K562 (cell line): ENCODE measurements around the gene ELAVL3. TPM values are rescaled to one million over a fixed set of nuclear protein-coding genes. Genes with fewer than 3 reads are reported as not detected.
A peak's percentile ranks its signal among the peaks of the same experiment; 100 is the strongest.

ENCODE experiments used
- ATAC-seq: fragments of 200-7000 bp; cut with Tn5 transposase; 3 replicates; pipeline ENCODE4 v1.9.1; 2020; ENCODE audit warnings: moderate library complexity
- BruUV-seq: library from RNA; stranded (reverse); fragments of 400-500 nt; replicated peaks from 2 replicates; lab custom pipeline; 2021; lab: Mats Ljungman, UMichigan
- CTCF ChIA-PET: fragments of 300-600 bp; formaldehyde crosslinking; extraction: SDS; loops from one replicate; lab custom pipeline; 2021; ENCODE audit warnings: low intra/inter-chr PET ratio; lab: Yijun Ruan, JAX
- POLR2A ChIA-PET: fragments of 300-600, 350-650 bp; sonication (Branson Sonifier 250); formaldehyde crosslinking; extraction: SDS; loops from one replicate; lab custom pipeline; 2021; ENCODE audit warnings: antibody characterized with exemption, inconsistent platforms; lab: Yijun Ruan, JAX
- DNase-seq, 4 experiments: peaks; one replicate each; pipeline versions ENCODE4 v3.0.0 to v3.0.0-alpha.2; 2011 to 2018; ENCODE audit warnings: low spot score in 3 of 4, mixed read lengths in 3 of 4; ENCODE audit errors: extremely low read depth in 1 of 4
- FAIRE-seq: peaks from 2 replicates; lab custom pipeline; 2011; peaks lifted over from hg19 to GRCh38; lab: Jason Lieb, UNC
- H2AFZ ChIP-seq: 2 replicates; pipeline ENCODE4 v1.6.0; 2011; ENCODE audit warnings: low read depth, low read length, control low read depth, inconsistent platforms
- H3K27ac ChIP-seq: fragments of 200-600 bp; 3 replicates; pipeline ENCODE4 v1.8.0; 2011; ENCODE audit warnings: low read depth, mild to moderate bottlenecking, control low read depth, inconsistent platforms, low read length, moderate library complexity, mixed read lengths; ENCODE audit errors: extremely low read depth
- H3K27me3 ChIP-seq, 2 experiments: fragments of 300-600 bp in 1 of 2; 2 replicates in 1 of 2; 3 replicates in 1 of 2; pipeline versions ENCODE4 v1.6.0 to v1.8.0; 2011; ENCODE audit warnings: inconsistent platforms in 2 of 2, low read length in 2 of 2, mild to moderate bottlenecking in 1 of 2, mixed read lengths in 1 of 2, moderate library complexity in 1 of 2; ENCODE audit not compliant: control insufficient read depth in 2 of 2, insufficient read depth in 2 of 2
- H3K36me3 ChIP-seq: fragments of 300-600 bp; 3 replicates; pipeline ENCODE4 v1.8.0; 2011; ENCODE audit warnings: mild to moderate bottlenecking, low read length, inconsistent platforms; ENCODE audit not compliant: control insufficient read depth, insufficient read depth
- H3K4me1 ChIP-seq, 2 experiments: fragments of 200-600 bp in 1 of 2; replicated peaks in 1 of 2; 2 replicates in 1 of 2; 3 replicates in 1 of 2; pipeline versions ENCODE4 v1.5.1 to v1.8.0; 2011; ENCODE audit warnings: inconsistent platforms in 2 of 2, low read length in 2 of 2, mild to moderate bottlenecking in 1 of 2, mixed read lengths in 1 of 2, moderate library complexity in 1 of 2; ENCODE audit not compliant: control insufficient read depth in 2 of 2, insufficient read depth in 2 of 2
- H3K4me2 ChIP-seq: 2 replicates; pipeline ENCODE4 v1.6.1; 2011; ENCODE audit warnings: low read length, control low read depth, inconsistent platforms, mixed read lengths; ENCODE audit not compliant: insufficient read depth
- H3K4me3 ChIP-seq: fragments of 200-600 bp; sonication (generic), shearing (Covaris generic); 2 replicates; pipeline ENCODE4 v1.5.1; 2016; ENCODE audit warnings: control low read depth, inconsistent platforms
- H3K79me2 ChIP-seq: fragments of 200-600 bp; 3 replicates; pipeline ENCODE4 v1.8.0; 2011; ENCODE audit warnings: low read length, inconsistent platforms; ENCODE audit not compliant: control insufficient read depth, insufficient read depth
- H3K9ac ChIP-seq, 2 experiments: 2 replicates each; pipeline versions ENCODE4 v1.6.0 to v1.6.1; 2011; ENCODE audit warnings: low read depth in 2 of 2, low read length in 2 of 2, control low read depth in 1 of 2, inconsistent platforms in 1 of 2, mild to moderate bottlenecking in 1 of 2, mixed read lengths in 1 of 2; ENCODE audit not compliant: insufficient read depth in 1 of 2
- H3K9me1 ChIP-seq: one replicate; pipeline ENCODE4 v1.6.0; 2011; ENCODE audit warnings: inconsistent platforms, mild to moderate bottlenecking, low read length, moderate library complexity; ENCODE audit not compliant: control insufficient read depth, insufficient read depth
- H3K9me3 ChIP-seq: replicated peaks from 2 replicates; pipeline ENCODE4 v1.5.1; 2011; ENCODE audit warnings: low read depth, low read length, inconsistent platforms; ENCODE audit not compliant: control insufficient read depth, insufficient read depth
- H4K20me1 ChIP-seq: replicated peaks from 2 replicates; pipeline ENCODE4 v1.6.1; 2011; ENCODE audit warnings: low read length, inconsistent platforms, mixed read lengths; ENCODE audit not compliant: control insufficient read depth, insufficient read depth
- AFF4 ChIP-seq: sonication (generic); formaldehyde crosslinking; IDR thresholded peaks from 2 replicates; pipeline ENCODE4 v1.8.0; 2023; ENCODE audit warnings: mild to moderate bottlenecking, missing genetic modification reagents
- ARID3A ChIP-seq: IDR thresholded peaks from 2 replicates; pipeline ENCODE4 v1.6.1; 2012; ENCODE audit warnings: low read depth, low read length, improper control_type of control experiment, borderline replicate concordance
- BDP1 ChIP-seq: IDR thresholded peaks from 3 replicates; pipeline ENCODE4 v1.6.1; 2011; ENCODE audit not compliant: insufficient read length, insufficient read depth
- CEBPG ChIP-seq, 3 experiments: fragments of 200-800 bp in 1 of 3; sonication (Bioruptor generic) in 1 of 3; sonication (generic) in 1 of 3; formaldehyde crosslinking in 1 of 3; IDR thresholded peaks in 2 of 3; conservative IDR thresholded peaks in 1 of 3; 2 replicates each; pipeline versions ENCODE4 v1.6.1 to v1.8.0; 2016 to 2022; ENCODE audit warnings: missing compliant biosample characterization in 2 of 3, missing genetic modification characterization in 2 of 3, mild to moderate bottlenecking in 1 of 3, missing genetic modification reagents in 1 of 3
- DPF2 ChIP-seq: fragments of 450-650 bp; IDR thresholded peaks from 2 replicates; pipeline ENCODE4 v1.6.1; 2016
- ERF ChIP-seq: fragments of 450-650 bp; formaldehyde crosslinking; IDR thresholded peaks from 2 replicates; pipeline ENCODE4 v1.4.0; 2020; ENCODE audit warnings: mild to moderate bottlenecking, mixed read lengths
- ETV6 ChIP-seq, 3 experiments: fragments of 150-350 bp in 1 of 3; sonication (generic) in 1 of 3; formaldehyde crosslinking in 1 of 3; IDR thresholded peaks; 2 replicates each; pipeline versions ENCODE4 v1.6.1 to v1.8.0; 2014 to 2022; ENCODE audit warnings: borderline replicate concordance in 2 of 3, low read depth in 2 of 3, antibody characterized with exemption in 1 of 3, low read length in 1 of 3, mild to moderate bottlenecking in 1 of 3, missing genetic modification reagents in 1 of 3
- KDM4B ChIP-seq, 2 experiments: fragments of 450-650 bp in 1 of 2; sonication (generic) in 1 of 2; IDR thresholded peaks; 2 replicates each; pipeline ENCODE4 v1.6.1; 2016 to 2017; ENCODE audit warnings: borderline replicate concordance in 2 of 2, antibody characterized with exemption in 1 of 2, low read depth in 1 of 2, mild to moderate bottlenecking in 1 of 2
- MCM7 ChIP-seq, 2 experiments: fragments of 450-650 bp; IDR thresholded peaks; 2 replicates each; pipeline ENCODE4 v1.6.1; 2016 to 2018
- NCOA2 ChIP-seq, 2 experiments: fragments of 450-650 bp; IDR thresholded peaks; 2 replicates each; pipeline ENCODE4 v1.6.1; 2018; ENCODE audit warnings: mild to moderate bottlenecking in 2 of 2, moderate library complexity in 1 of 2; ENCODE audit not compliant: partially characterized antibody in 2 of 2
- NCOR1 ChIP-seq: fragments of 450-650 bp; IDR thresholded peaks from 2 replicates; pipeline ENCODE4 v1.6.1; 2016; ENCODE audit warnings: mild to moderate bottlenecking, moderate library complexity
- PHB2 ChIP-seq: fragments of 450-650 bp; IDR thresholded peaks from 2 replicates; pipeline ENCODE4 v1.6.1; 2017; ENCODE audit warnings: low read depth
- POLR2G ChIP-seq: fragments of 200-400 bp; formaldehyde crosslinking; IDR thresholded peaks from 2 replicates; pipeline ENCODE4 v1.6.1; 2017; ENCODE audit warnings: low read depth, mild to moderate bottlenecking, antibody characterized with exemption, low read length, moderate library complexity
- SRF ChIP-seq, 2 experiments: fragments of 250-450, 450-650 bp in 1 of 2; sonication (Bioruptor Pico) in 1 of 2; sonication (generic) in 1 of 2; formaldehyde crosslinking; IDR thresholded peaks; 2 replicates each; pipeline versions ENCODE4 v1.5.0 to v1.5.1; 2020 to 2022; ENCODE audit warnings: mild to moderate bottlenecking in 1 of 2, missing genetic modification reagents in 1 of 2
- ZBTB8A ChIP-seq: fragments of 450-650 bp; IDR thresholded peaks from 2 replicates; pipeline ENCODE4 v1.6.1; 2018; ENCODE audit warnings: mild to moderate bottlenecking, moderate library complexity; ENCODE audit not compliant: partially characterized antibody
- ZNF174 ChIP-seq: fragments of 250-450 bp; sonication (Bioruptor Pico); IDR thresholded peaks from 2 replicates; pipeline ENCODE4 v1.4.0; 2020; ENCODE audit warnings: mild to moderate bottlenecking
- WGBS: fragments of 100-300 bp; shearing (Covaris generic); methylation state at CpG from one replicate; pipeline ENCODE4 v1.1.6; 2016; ENCODE audit warnings: low coverage, mixed read lengths; ENCODE audit not compliant: insufficient coverage; ENCODE audit errors: missing lambda C conversion rate; 5-methylcytosine and 5-hydroxymethylcytosine counted together
- in situ Hi-C: fragments of 300-500 bp; cut with MboI; formaldehyde crosslinking; loops from 4 replicates; pipeline ENCODE4 v1.15.0; 2018; ENCODE audit warnings: inconsistent platforms, mixed read lengths
- intact Hi-C: fragments of 100-400 bp; cut with micrococcal nuclease; formaldehyde crosslinking; loops from 2 replicates; pipeline ENCODE4 v1.14.2; 2022
- polyA plus RNA-seq, 8 experiments: library from polyadenylated mRNA; depleted of rRNA in 4 of 8; stranded (reverse) in 5 of 8; unstranded in 3 of 8; fragments of >200 nt; fragmentation: Nextera tagmentation in 2 of 8; fragmentation: Illumina TruSeq in 1 of 8; extraction: Ambion mirVana in 2 of 8; extraction: Trizol in 1 of 8; gene quantifications; 2 replicates each; pipeline versions ENCODE4 v1.2.1 to v1.2.3, GENCODE V29; 2011 to 2014; ENCODE audit warnings: inconsistent platforms in 1 of 8, missing spikeins in 1 of 8
- total RNA-seq, 7 experiments: library from RNA; depleted of rRNA in 6 of 7; stranded (reverse); fragments of >200 nt in 6 of 7; fragmentation: Illumina TruSeq in 2 of 7; extraction: Trizol in 2 of 7; gene quantifications; 2 replicates each; pipeline versions ENCODE4 v1.2.1 to v1.2.3, GENCODE V29; 2011 to 2021; ENCODE audit warnings: low replicate concordance in 1 of 7

Gene ELAVL3
- total and polyA plus RNA-seq, 9 of the 15 experiments (the other 6 are each of a cell fraction or from before 2014, with no cell fraction given): not detected

- no peak for TF ChIP-seq NCOA2 (IDR thresholded peaks at IDR 0.05; ENCODE audit: partially characterized antibody in 2 of 2)
- TF ChIP-seq ZBTB8A: no peak
- TF ChIP-seq CEBPG (CRISPR knock-in tag; IDR thresholded peaks at IDR 0.05): no peak
- TF ChIP-seq CEBPG (tag; conservative IDR thresholded peaks at IDR 0.05 in 1 of 2, IDR thresholded peaks at IDR 0.05 in 1 of 2): no peak
- TF ChIP-seq ZNF174 (CRISPR knock-in tag): no peak
- no peak for TF ChIP-seq NCOR1
- TF ChIP-seq PHB2: no peak
- no peak for TF ChIP-seq KDM4B (IDR thresholded peaks at IDR 0.05; ENCODE audit: borderline replicate concordance in 2 of 2, low read depth in 1 of 2)
- TF ChIP-seq ERF (CRISPR knock-in tag): no peak
- TF ChIP-seq MCM7 (IDR thresholded peaks at IDR 0.05): no peak
- TF ChIP-seq BDP1: no peak
- no peak for TF ChIP-seq ETV6 (IDR thresholded peaks at IDR 0.05; ENCODE audit: borderline replicate concordance in 1 of 2, low read depth in 2 of 2, low read length in 1 of 2)
- TF ChIP-seq ETV6 (CRISPR knock-in tag; IDR thresholded peaks at IDR 0.05; ENCODE audit: borderline replicate concordance): no peak
Observed at GRCh38 chr19:11444059-11444458, 36.8 kb downstream of the ELAVL3 start (continued).

- BruUV-seq: no TSS peak
- DNase-seq: no peak
- no peak for FAIRE-seq
- no peak for ATAC-seq
- H3K4me3 ChIP-seq: no peak overlapping the region
- peaks cover 11 to 22% of the 10 kb centered on the region in 2 experiments; a peak in 4 of 5 replicates for H3K4me1 ChIP-seq
- H3K9me3 ChIP-seq: no peaks in the 10 kb centered on the region
- in situ Hi-C loops: loop anchor here (5.0 kb wide), 1 partner anchor 141 kb away; the partner anchor contains the start of gene TSPAN16
- POLR2A ChIA-PET: interaction anchor here (1.2 kb wide), 1 partner anchor 55 kb away, joined by 4 read pairs; no protein-coding TSS in a partner anchor
- 0 out of 4 replicates have a peak overlapping the region, but pooled peaks of 1 of the 2 experiments have one; percentile 2 for H3K9ac ChIP-seq
- H4K20me1 ChIP-seq: 0 out of 2 replicates have a peak, but pooled peaks cover 4% of the 10 kb centered on the region
- no peak overlapping the region for H3K27ac ChIP-seq
- H3K27me3 ChIP-seq: no peaks in the 10 kb centered on the region
- H2AFZ ChIP-seq: no peak overlapping the region
- H3K9me1 ChIP-seq: peaks cover 5% of the 10 kb centered on the region
- WGBS: 80% methylated on average over 8 of the region's 9 CpGs
- intact Hi-C loops: no loop called here
- CTCF ChIA-PET: no interaction called here
- no peak overlapping the region for H3K4me2 ChIP-seq
- H3K79me2 ChIP-seq: peaks cover 20% of the 10 kb centered on the region
- H3K36me3 ChIP-seq: peaks cover 61% of the 10 kb centered on the region
- TF ChIP-seq POLR2G (no peak), AFF4 (no peak), SRF (CRISPR knock-in tag; IDR thresholded peaks at IDR 0.05) (no peak), DPF2 (no peak), ARID3A (no peak)
Observed at GRCh38 chr19:11437955-11438354, 42.9 kb downstream of the ELAVL3 start.
